Neural crest cell (in vitro differentiated cells): Measurements from ENCODE around the gene P3H1. TPM values are rescaled to one million over a fixed set of nuclear protein-coding genes. Genes with fewer than 3 reads are reported as not detected.
"Not testable (repeated sequence)": the region's sequence is repeated elsewhere in the genome, so short reads cannot be mapped to it uniquely, and the experiment has no call there.

Experiments used
- DNase-seq: peaks from one replicate; pipeline ENCODE4 v3.0.0; 2021; ENCODE audit warnings: low read depth, mixed read lengths, low spot score
- H3K27ac Mint-ChIP-seq: one replicate; pipeline ENCODE4 v1.8.0; 2021; ENCODE audit warnings: mild to moderate bottlenecking, mixed read lengths; ENCODE audit not compliant: unreplicated experiment
- H3K27me3 Mint-ChIP-seq: 2 replicates; pipeline ENCODE4 v1.8.0; 2021; ENCODE audit warnings: low read depth, mild to moderate bottlenecking, mixed read lengths
- H3K36me3 Mint-ChIP-seq: 2 replicates; pipeline ENCODE4 v1.8.0; 2021; ENCODE audit warnings: low read depth, mild to moderate bottlenecking, mixed read lengths
- H3K4me1 Mint-ChIP-seq: 2 replicates; pipeline ENCODE4 v1.8.0; 2021; ENCODE audit warnings: mixed read lengths
- H3K4me3 Mint-ChIP-seq: one replicate; pipeline ENCODE4 v1.8.0; 2021; ENCODE audit warnings: mild to moderate bottlenecking, mixed read lengths
- H3K9me3 Mint-ChIP-seq: 2 replicates; pipeline ENCODE4 v1.8.0; 2021; ENCODE audit warnings: mixed read lengths
- CTCF ChIP-seq: fragments of 200-600 bp; sonication (generic); conservative IDR thresholded peaks from 2 replicates; pipeline ENCODE4 v1.5.0; 2021; ENCODE audit warnings: antibody characterized with exemption, mild to moderate bottlenecking
- total RNA-seq: library from RNA; stranded (reverse); gene quantifications from 2 replicates; pipeline ENCODE4 v1.2.1, GENCODE V29; 2021

Gene P3H1
- total RNA-seq, 1 donor from 2014 or later: 88.6 TPM

GRCh38 chr1:42756956-42757891 lies 9.6 kb downstream of the P3H1 start:
- peaks cover 4% of the 10 kb centered on the region for H3K4me1 Mint-ChIP-seq
- H3K36me3 Mint-ChIP-seq: peaks cover 34% of the 10 kb centered on the region
- no peak for DNase-seq
- peak overlapping the region; percentile 84 for H3K27ac Mint-ChIP-seq
- H3K27me3 Mint-ChIP-seq: no peaks in the 10 kb centered on the region
- H3K9me3 Mint-ChIP-seq: no peaks in the 10 kb centered on the region
- TF ChIP-seq CTCF: peak; percentile 74
- peak overlapping the region; percentile 48 for H3K4me3 Mint-ChIP-seq

GRCh38 chr1:42753070-42753469 lies 13.8 kb downstream of the P3H1 start:
- Mint-ChIP-seq H3K27me3 (no peaks in the 10 kb centered on the region), H3K4me1 (peaks cover 3% of the 10 kb centered on the region), H3K36me3 (peaks cover 65% of the 10 kb centered on the region), H3K27ac (no peak overlapping the region), H3K4me3 (no peak overlapping the region), H3K9me3 (peaks cover 5% of the 10 kb centered on the region)
- no peak for DNase-seq
- no peak for TF ChIP-seq CTCF

GRCh38 chr1:42752284-42752683 lies 14.5 kb downstream of the P3H1 start:
- H3K9me3 Mint-ChIP-seq: peaks cover 5% of the 10 kb centered on the region
- DNase-seq: no peak
- H3K4me3 Mint-ChIP-seq: no peak overlapping the region
- no peak for TF ChIP-seq CTCF
- H3K27ac Mint-ChIP-seq: peak overlapping the region; percentile 24
- H3K36me3 Mint-ChIP-seq: peaks cover 62% of the 10 kb centered on the region
- H3K27me3 Mint-ChIP-seq: no peaks in the 10 kb centered on the region
- peaks cover 3% of the 10 kb centered on the region for H3K4me1 Mint-ChIP-seq

- H3K4me1 Mint-ChIP-seq, DNase-seq, H3K27me3 Mint-ChIP-seq, H3K27ac Mint-ChIP-seq, H3K4me3 Mint-ChIP-seq, H3K9me3 Mint-ChIP-seq: not testable (repeated sequence)
- H3K36me3 Mint-ChIP-seq: peaks cover 64% of the 10 kb centered on the region
Observed at GRCh38 chr1:42751511-42752070, 15.2 kb downstream of the P3H1 start.

- H3K27me3 Mint-ChIP-seq: no peaks in the 10 kb centered on the region
- no peak for TF ChIP-seq CTCF
- peaks cover 5% of the 10 kb centered on the region for H3K9me3 Mint-ChIP-seq
- peaks cover 64% of the 10 kb centered on the region for H3K36me3 Mint-ChIP-seq
- no peak overlapping the region for H3K4me3 Mint-ChIP-seq
- no peak overlapping the region for H3K27ac Mint-ChIP-seq
- DNase-seq: no peak
- H3K4me1 Mint-ChIP-seq: no peaks in the 10 kb centered on the region
Observed at GRCh38 chr1:42750041-42750440, 16.8 kb downstream of the P3H1 start.
